ENCODE data around the gene SEPSECS. TPM values are rescaled to one million over a fixed set of nuclear protein-coding genes. Genes with fewer than 3 reads are reported as not detected.

SEPSECS gene
- total and polyA plus RNA-seq, 2 of the 13 experiments (the other 11 are each of a cell fraction or from before 2014, with no cell fraction given): 9.4 to 14.3 TPM

GRCh38 chr4:25113915-25114904 lies 46.0 kb downstream of the SEPSECS start:
- ATAC-seq: peak; percentile 34; the same call in 1 of the 3 replicates
- no peak for DNase-seq (ENCODE audit: low spot score)
- no peaks in the 10 kb centered on the region for H3K4me1 ChIP-seq (ENCODE audit: insufficient read depth, low read length)
- no peaks in the 10 kb centered on the region for H3K79me2 ChIP-seq (ENCODE audit: insufficient read depth, low read length)
- H3K9me3 ChIP-seq (ENCODE audit: low read length): no peaks in the 10 kb centered on the region
- no peaks in the 10 kb centered on the region for H3K36me3 ChIP-seq (replicated peaks in 1 of 2; ENCODE audit: control insufficient read depth in 1 of 2, insufficient read depth in 2 of 2, low read length in 2 of 2)
- in situ Hi-C loops (cut with HindIII; ENCODE audit: extremely low pct_ligation_motif_present, low pct_unique_long_range_greater_than_20kb) (no loop called here), intact Hi-C loops (cut with micrococcal nuclease; ENCODE audit: unreplicated experiment) (no loop called here)
- H3K4me3 ChIP-seq (replicated peaks in 1 of 3; ENCODE audit: insufficient read depth in 1 of 3, low read depth in 2 of 3, low read length in 3 of 3): no peak overlapping the region
- WGBS (ENCODE audit: low lambda C conversion rate): 54% methylated on average over 12 of the region's 13 CpGs
- H3K27me3 ChIP-seq (ENCODE audit: control insufficient read depth in 1 of 2, insufficient read depth in 2 of 2, low read length in 2 of 2): no peaks in the 10 kb centered on the region
- TF ChIP-seq ZBTB7A (CRISPR knock-in tag; IDR thresholded peaks at IDR 0.05) (no peak), ZNF382 (CRISPR knock-in tag; IDR thresholded peaks at IDR 0.05; ENCODE audit: borderline replicate concordance) (no peak), TCF12 (IDR thresholded peaks at IDR 0.05) (no peak), TCF12 (CRISPR knock-in tag; IDR thresholded peaks at IDR 0.05) (no peak), ATF1 (CRISPR knock-in tag; IDR thresholded peaks at IDR 0.05) (no peak), FOSL2 (CRISPR knock-in tag; IDR thresholded peaks at IDR 0.05) (0 out of 2 replicates have a peak, but pooled peaks have one; percentile 29), ZNF775 (CRISPR knock-in tag; IDR thresholded peaks at IDR 0.05; ENCODE audit: borderline replicate concordance) (no peak), ZBTB42 (CRISPR knock-in tag; IDR thresholded peaks at IDR 0.05) (no peak), ZNF441 (CRISPR knock-in tag; IDR thresholded peaks at IDR 0.05; ENCODE audit: borderline replicate concordance) (no peak)
- no TSS peak for BruUV-seq (replicated peaks)
- FAIRE-seq: no peak
- H3K27ac ChIP-seq (ENCODE audit: extremely low read length, insufficient read depth, low read length): no peak overlapping the region
- H4K20me1 ChIP-seq (ENCODE audit: insufficient read depth, low read length): no peaks in the 10 kb centered on the region
- ChIA-PET POLR2A (no interaction called here), CTCF (ENCODE audit: low intra/inter-chr PET ratio, low total read pairs) (no interaction called here)
- H3K4me2 ChIP-seq (ENCODE audit: low read depth, low read length): no peak overlapping the region
- H2AFZ ChIP-seq (ENCODE audit: low read length): no peak overlapping the region
- no peak overlapping the region for H3K9ac ChIP-seq (ENCODE audit: insufficient read depth, low read depth, low read length)
